H9 (cell line): Measurements from ENCODE around the gene PLD3. TPM values are rescaled to one million over a fixed set of nuclear protein-coding genes. Genes with fewer than 3 reads are reported as not detected.

Experiments used
- DNase-seq: peaks from one replicate; pipeline ENCODE4 v3.0.0-alpha.2; 2017
- H2AFZ ChIP-seq: one replicate; pipeline ENCODE4 v1.6.1; 2013; ENCODE audit warnings: mild to moderate bottlenecking, low read length, control low read depth, moderate library complexity
- H2AK5ac ChIP-seq: 2 replicates; pipeline ENCODE4 v1.6.1; 2013; ENCODE audit warnings: low read length, control low read depth, mixed read lengths; ENCODE audit not compliant: insufficient read length
- H2BK120ac ChIP-seq: one replicate; pipeline ENCODE4 v1.6.1; 2013; ENCODE audit warnings: low read depth, mild to moderate bottlenecking, low read length, control low read depth, inconsistent platforms; ENCODE audit not compliant: poor library complexity, severe bottlenecking
- H2BK12ac ChIP-seq: 2 replicates; pipeline ENCODE4 v1.6.1; 2013; ENCODE audit warnings: low read length, control low read depth, mixed read lengths, low read depth; ENCODE audit not compliant: insufficient read length
- H2BK15ac ChIP-seq: 2 replicates; pipeline ENCODE4 v1.6.1; 2013; ENCODE audit warnings: low read depth, low read length, control low read depth
- H2BK20ac ChIP-seq: one replicate; pipeline ENCODE4 v1.6.1; 2013; ENCODE audit warnings: low read depth, mild to moderate bottlenecking, low read length, control low read depth, inconsistent platforms; ENCODE audit not compliant: poor library complexity, severe bottlenecking
- H2BK5ac ChIP-seq: 2 replicates; pipeline ENCODE4 v1.6.1; 2013; ENCODE audit warnings: low read length, control low read depth, mixed read lengths; ENCODE audit not compliant: insufficient read length
- H3K14ac ChIP-seq: 2 replicates; pipeline ENCODE4 v1.6.1; 2013; ENCODE audit warnings: low read length, control low read depth; ENCODE audit not compliant: insufficient read depth
- H3K18ac ChIP-seq: 2 replicates; pipeline ENCODE4 v1.6.1; 2013; ENCODE audit warnings: low read depth, mild to moderate bottlenecking, mixed read lengths, low read length, control low read depth; ENCODE audit not compliant: insufficient read length
- H3K23ac ChIP-seq: 2 replicates; pipeline ENCODE4 v1.6.1; 2013; ENCODE audit warnings: low read length, control low read depth, mixed read lengths, low read depth; ENCODE audit not compliant: insufficient read length
- H3K23me2 ChIP-seq: 2 replicates; pipeline ENCODE4 v1.6.1; 2013; ENCODE audit warnings: low read depth, mild to moderate bottlenecking, mixed read lengths, low read length, control low read depth; ENCODE audit not compliant: insufficient read length, poor library complexity, severe bottlenecking
- H3K27ac ChIP-seq: 2 replicates; pipeline ENCODE4 v1.5.1; 2013; ENCODE audit warnings: low read length, control low read depth, mixed read lengths, low read depth; ENCODE audit not compliant: insufficient read length
- H3K27me3 ChIP-seq: 2 replicates; pipeline ENCODE4 v1.6.1; 2013; ENCODE audit warnings: low read length, control low read depth, inconsistent platforms; ENCODE audit not compliant: insufficient read depth
- H3K4ac ChIP-seq: 2 replicates; pipeline ENCODE4 v1.6.1; 2013; ENCODE audit warnings: low read depth, mild to moderate bottlenecking, control low read depth, inconsistent platforms, low read length, moderate library complexity
- H3K4me1 ChIP-seq: 2 replicates; pipeline ENCODE4 v1.6.1; 2013; ENCODE audit warnings: low read length, control low read depth, inconsistent platforms; ENCODE audit not compliant: insufficient read depth
- H3K4me2 ChIP-seq: 2 replicates; pipeline ENCODE4 v1.6.1; 2013; ENCODE audit warnings: low read length, control low read depth, mixed read lengths; ENCODE audit not compliant: insufficient read length, insufficient read depth
- H3K56ac ChIP-seq: 2 replicates; pipeline ENCODE4 v1.6.1; 2013; ENCODE audit warnings: low read depth, mild to moderate bottlenecking, mixed read lengths, low read length, control low read depth; ENCODE audit not compliant: insufficient read length
- H3K79me1 ChIP-seq: 2 replicates; pipeline ENCODE4 v1.6.1; 2013; ENCODE audit warnings: low read depth, mild to moderate bottlenecking, moderate library complexity, low read length, control low read depth, inconsistent platforms; ENCODE audit not compliant: insufficient read depth, poor library complexity, severe bottlenecking
- H3K79me2 ChIP-seq: 2 replicates; pipeline ENCODE4 v1.6.1; 2013; ENCODE audit warnings: low read length, control low read depth, inconsistent platforms; ENCODE audit not compliant: insufficient read depth
- H3K9ac ChIP-seq: 2 replicates; pipeline ENCODE4 v1.6.1; 2013; ENCODE audit warnings: low read length, control low read depth, mixed read lengths; ENCODE audit not compliant: insufficient read length; ENCODE audit errors: extremely low read depth
- H3K9me3 ChIP-seq: one replicate; pipeline ENCODE4 v1.6.1; 2013; ENCODE audit warnings: low read depth, low read length, inconsistent platforms; ENCODE audit not compliant: control insufficient read depth
- H3T11ph ChIP-seq: one replicate; pipeline ENCODE4 v1.6.1; 2013; ENCODE audit warnings: mild to moderate bottlenecking, low read length, control low read depth, inconsistent platforms
- H4K20me1 ChIP-seq: one replicate; pipeline ENCODE4 v1.6.1; 2013; ENCODE audit not compliant: control insufficient read depth, insufficient read length, insufficient read depth
- H4K5ac ChIP-seq: 2 replicates; pipeline ENCODE4 v1.6.1; 2013; ENCODE audit warnings: low read depth, mild to moderate bottlenecking, mixed read lengths, low read length, control low read depth; ENCODE audit not compliant: insufficient read length
- H4K8ac ChIP-seq: replicated peaks from 2 replicates; pipeline ENCODE4 v1.6.1; 2013; ENCODE audit warnings: low read length, control low read depth, mixed read lengths, low read depth; ENCODE audit not compliant: insufficient read length
- H4K91ac ChIP-seq: 2 replicates; pipeline ENCODE4 v1.6.1; 2013; ENCODE audit warnings: low read depth, mild to moderate bottlenecking, moderate library complexity, mixed read lengths, low read length, control low read depth; ENCODE audit not compliant: insufficient read length
- H3K27ac Mint-ChIP-seq, 3 experiments: 2 replicates in 2 of 3; 3 replicates in 1 of 3; pipeline ENCODE4 v1.8.0; 2020 to 2021; ENCODE audit warnings: mixed read lengths in 3 of 3, mild to moderate bottlenecking in 1 of 3, moderate library complexity in 1 of 3
- H3K27me3 Mint-ChIP-seq: 2 replicates; pipeline ENCODE4 v1.8.0; 2021; ENCODE audit warnings: low read depth, mild to moderate bottlenecking, moderate library complexity, mixed read lengths
- H3K36me3 Mint-ChIP-seq, 3 experiments: 2 replicates in 2 of 3; 3 replicates in 1 of 3; pipeline ENCODE4 v1.8.0; 2020 to 2021; ENCODE audit warnings: low read depth in 3 of 3, mixed read lengths in 3 of 3; ENCODE audit not compliant: insufficient read depth in 1 of 3
- H3K4me1 Mint-ChIP-seq, 2 experiments: 2 replicates each; pipeline ENCODE4 v1.8.0; 2020; ENCODE audit warnings: mixed read lengths in 2 of 2
- H3K4me3 Mint-ChIP-seq, 2 experiments: 2 replicates in 1 of 2; 3 replicates in 1 of 2; pipeline ENCODE4 v1.8.0; 2020 to 2021; ENCODE audit warnings: mild to moderate bottlenecking in 2 of 2, mixed read lengths in 2 of 2, moderate library complexity in 1 of 2
- H3K9me3 Mint-ChIP-seq, 2 experiments: 2 replicates in 1 of 2; 3 replicates in 1 of 2; pipeline ENCODE4 v1.8.0; 2020; ENCODE audit warnings: mild to moderate bottlenecking in 2 of 2, mixed read lengths in 2 of 2, moderate library complexity in 1 of 2
- WGBS: extraction: QIAGEN DNeasy Blood & Tissue Kit; methylation state at CpG from one replicate; pipeline ENCODE4 v1.1.7; 2013; ENCODE audit warnings: missing lambda C conversion rate, low lambda C conversion rate, mixed read lengths; ENCODE audit not compliant: insufficient read length; ENCODE audit errors: extremely low coverage; 5-methylcytosine and 5-hydroxymethylcytosine counted together
- total RNA-seq: library from RNA; stranded (reverse); gene quantifications from 2 replicates; pipeline ENCODE4 v1.2.1, GENCODE V29; 2021
- TF ChIP-seq, protein P1 (sequence below): fragments of 200-600 bp; sonication (generic); conservative IDR thresholded peaks from 3 replicates; pipeline ENCODE4 v1.8.0; 2021; ENCODE audit warnings: antibody characterized with exemption, mild to moderate bottlenecking

PLD3 gene
- total RNA-seq, 1 experiment from 2014 or later: 194 TPM

DNA sequence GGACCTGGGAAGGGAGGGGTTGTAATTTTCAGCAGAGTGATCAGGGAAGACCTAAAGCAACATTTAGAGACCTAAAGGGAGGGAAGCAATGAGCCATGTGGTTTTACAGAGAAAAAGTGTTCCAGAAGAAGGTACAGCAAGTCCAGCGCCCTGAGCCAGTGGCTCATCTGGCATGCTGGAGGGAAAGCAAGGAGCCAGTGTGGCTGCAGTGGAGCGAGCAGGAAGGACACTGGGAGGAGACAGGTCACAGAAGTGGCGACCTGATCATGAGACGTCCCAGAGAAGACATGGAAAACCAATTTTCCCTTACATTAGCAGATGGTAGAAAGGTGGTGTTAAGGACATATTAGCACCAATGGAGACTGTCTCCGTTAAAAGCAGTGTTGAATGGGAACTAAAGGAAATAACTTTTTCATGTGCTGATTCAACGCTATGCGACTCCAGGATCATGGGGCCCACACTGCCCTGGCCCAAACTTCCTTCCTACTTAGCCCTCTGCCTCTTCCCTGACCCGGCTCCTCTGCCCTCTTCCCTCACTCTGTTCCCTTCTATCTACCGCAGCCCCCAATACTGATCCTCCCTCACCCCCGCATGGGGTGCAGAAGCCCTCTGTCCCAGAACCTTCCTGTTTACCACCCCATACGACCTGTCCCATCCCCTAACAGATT is 5.7 kb upstream of the PLD3 start:
- DNase-seq: no peak
- H3K79me1 ChIP-seq: no peaks in the 10 kb centered on the region
- H2BK120ac ChIP-seq: no peak overlapping the region
- H3T11ph ChIP-seq: no peak overlapping the region
- H3K4me2 ChIP-seq: no peak overlapping the region
- no peaks in the 10 kb centered on the region for H3K27me3 ChIP-seq
- no CpG with 5 or more reads among the region's 11 CpGs for WGBS
- H2BK15ac ChIP-seq: no peak overlapping the region
- H4K8ac ChIP-seq: no peak overlapping the region
- no peak overlapping the region for H2AK5ac ChIP-seq
- peaks cover 0 to 13% (median 11%) of the 10 kb centered on the region in 3 experiments; a peak in 5 of 7 replicates for H3K36me3 Mint-ChIP-seq
- no peaks in the 10 kb centered on the region for H3K9me3 Mint-ChIP-seq
- H2BK12ac ChIP-seq: no peak overlapping the region
- peaks cover 7 to 8% of the 10 kb centered on the region in 2 experiments for H3K4me1 Mint-ChIP-seq
- no peak overlapping the region for H4K5ac ChIP-seq
- no peaks in the 10 kb centered on the region for H3K23me2 ChIP-seq
- H3K4me1 ChIP-seq: no peaks in the 10 kb centered on the region
- no peaks in the 10 kb centered on the region for H3K79me2 ChIP-seq
- no peak overlapping the region for H3K23ac ChIP-seq
- no peak overlapping the region for H3K27ac ChIP-seq
- TF ChIP-seq, protein P1, sequence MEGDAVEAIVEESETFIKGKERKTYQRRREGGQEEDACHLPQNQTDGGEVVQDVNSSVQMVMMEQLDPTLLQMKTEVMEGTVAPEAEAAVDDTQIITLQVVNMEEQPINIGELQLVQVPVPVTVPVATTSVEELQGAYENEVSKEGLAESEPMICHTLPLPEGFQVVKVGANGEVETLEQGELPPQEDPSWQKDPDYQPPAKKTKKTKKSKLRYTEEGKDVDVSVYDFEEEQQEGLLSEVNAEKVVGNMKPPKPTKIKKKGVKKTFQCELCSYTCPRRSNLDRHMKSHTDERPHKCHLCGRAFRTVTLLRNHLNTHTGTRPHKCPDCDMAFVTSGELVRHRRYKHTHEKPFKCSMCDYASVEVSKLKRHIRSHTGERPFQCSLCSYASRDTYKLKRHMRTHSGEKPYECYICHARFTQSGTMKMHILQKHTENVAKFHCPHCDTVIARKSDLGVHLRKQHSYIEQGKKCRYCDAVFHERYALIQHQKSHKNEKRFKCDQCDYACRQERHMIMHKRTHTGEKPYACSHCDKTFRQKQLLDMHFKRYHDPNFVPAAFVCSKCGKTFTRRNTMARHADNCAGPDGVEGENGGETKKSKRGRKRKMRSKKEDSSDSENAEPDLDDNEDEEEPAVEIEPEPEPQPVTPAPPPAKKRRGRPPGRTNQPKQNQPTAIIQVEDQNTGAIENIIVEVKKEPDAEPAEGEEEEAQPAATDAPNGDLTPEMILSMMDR: no peak
- no peaks in the 10 kb centered on the region for H3K9me3 ChIP-seq
- no peaks in the 10 kb centered on the region for H3K27me3 Mint-ChIP-seq
- no peak overlapping the region for H2BK5ac ChIP-seq
- H2AFZ ChIP-seq: no peak overlapping the region
- H3K18ac ChIP-seq: no peak overlapping the region
- H3K27ac Mint-ChIP-seq: peak overlapping the region; percentile 22 to 89 (median 54); a peak in 6 of 7 replicates
- H3K4ac ChIP-seq: no peak overlapping the region
- H3K56ac ChIP-seq: no peak overlapping the region
- H2BK20ac ChIP-seq: no peak overlapping the region
- no peak overlapping the region for H3K9ac ChIP-seq
- H3K14ac ChIP-seq: no peak overlapping the region
- peak overlapping the region in 1 of 2 experiments; percentile 40; a peak in 1 of 5 replicates for H3K4me3 Mint-ChIP-seq
- H4K20me1 ChIP-seq: no peaks in the 10 kb centered on the region
- H4K91ac ChIP-seq: no peak overlapping the region
